ENCODE results near the gene SH3GL1.
"Not testable (repeated sequence)": the region's sequence is repeated elsewhere in the genome, so short reads cannot be mapped to it uniquely, and the experiment has no call there.

The SH3GL1 gene

GRCh38 chr19:4360641-4361151 lies 39.7 kb downstream of the SH3GL1 start:
- in situ Hi-C loops (cut with HindIII; ENCODE audit: low pct_unique_long_range_greater_than_20kb, low sequenced_read_pairs) = no loop called here
- no peak for TF ChIP-seq JUND (IDR thresholded peaks at IDR 0.05; ENCODE audit: low read depth)
- no peak for DNase-seq (ENCODE audit: low read depth in 1 of 2, low spot score in 1 of 2)

GRCh38 chr19:4360081-4360569 lies 40.2 kb downstream of the SH3GL1 start:
- in situ Hi-C loops (cut with HindIII; ENCODE audit: low pct_unique_long_range_greater_than_20kb, low sequenced_read_pairs) = no loop called here
- no peak for TF ChIP-seq JUND (IDR thresholded peaks at IDR 0.05; ENCODE audit: low read depth)

GRCh38 chr19:4359627-4360000 lies 40.7 kb downstream of the SH3GL1 start:
- in situ Hi-C loops (cut with HindIII; ENCODE audit: low pct_unique_long_range_greater_than_20kb, low sequenced_read_pairs) = no loop called here
- DNase-seq (ENCODE audit: low read depth in 1 of 2, low spot score in 1 of 2) = no peak
- TF ChIP-seq JUND (IDR thresholded peaks at IDR 0.05; ENCODE audit: low read depth) = no peak

More at GRCh38 chr19:4360081-4360569, 40.2 kb downstream of the SH3GL1 start:
- no peak for DNase-seq (ENCODE audit: low read depth in 1 of 2, low spot score in 1 of 2)

- DNase-seq (ENCODE audit: low read depth in 1 of 2, low spot score in 1 of 2) = no peak
- no peak for TF ChIP-seq JUND (IDR thresholded peaks at IDR 0.05; ENCODE audit: low read depth)
- in situ Hi-C loops (cut with HindIII; ENCODE audit: low pct_unique_long_range_greater_than_20kb, low sequenced_read_pairs) = no loop called here
Measured at GRCh38 chr19:4358709-4359626, 41.4 kb downstream of the SH3GL1 start.

- DNase-seq (ENCODE audit: low read depth in 1 of 2, low spot score in 1 of 2) = no peak
- in situ Hi-C loops (cut with HindIII; ENCODE audit: low pct_unique_long_range_greater_than_20kb, low sequenced_read_pairs) = no loop called here
- TF ChIP-seq JUND (IDR thresholded peaks at IDR 0.05; ENCODE audit: low read depth) = no peak
Measured at GRCh38 chr19:4357921-4358326, 42.4 kb downstream of the SH3GL1 start.

GRCh38 chr19:4357095-4357797 lies 43.1 kb downstream of the SH3GL1 start:
- DNase-seq (ENCODE audit: low read depth in 1 of 2, low spot score in 1 of 2) = no peak
- TF ChIP-seq JUND (IDR thresholded peaks at IDR 0.05; ENCODE audit: low read depth) = no peak
- in situ Hi-C loops (cut with HindIII; ENCODE audit: low pct_unique_long_range_greater_than_20kb, low sequenced_read_pairs) = no loop called here

GRCh38 chr19:4354897-4355296 lies 45.5 kb downstream of the SH3GL1 start:
- no peak for TF ChIP-seq JUND (IDR thresholded peaks at IDR 0.05; ENCODE audit: low read depth)
- in situ Hi-C loops (cut with HindIII; ENCODE audit: low pct_unique_long_range_greater_than_20kb, low sequenced_read_pairs) = no loop called here
- no peak for DNase-seq (ENCODE audit: low read depth in 1 of 2, low spot score in 1 of 2)

- no peak for DNase-seq (ENCODE audit: low read depth in 1 of 2, low spot score in 1 of 2)
- no peak for TF ChIP-seq JUND (IDR thresholded peaks at IDR 0.05; ENCODE audit: low read depth)
- in situ Hi-C loops (cut with HindIII; ENCODE audit: low pct_unique_long_range_greater_than_20kb, low sequenced_read_pairs) = no loop called here
Measured at GRCh38 chr19:4354282-4354681, 46.1 kb downstream of the SH3GL1 start.

GRCh38 chr19:4352701-4353121 lies 47.6 kb downstream of the SH3GL1 start:
- peak in 1 of 2 experiments; percentile 43 for DNase-seq (ENCODE audit: low read depth in 1 of 2, low spot score in 1 of 2)
- in situ Hi-C loops (cut with HindIII; ENCODE audit: low pct_unique_long_range_greater_than_20kb, low sequenced_read_pairs) = no loop called here

GRCh38 chr19:4350726-4351125 lies 49.6 kb downstream of the SH3GL1 start:
- in situ Hi-C loops (cut with HindIII; ENCODE audit: low pct_unique_long_range_greater_than_20kb, low sequenced_read_pairs) = no loop called here
- no peak for DNase-seq (ENCODE audit: low read depth in 1 of 2, low spot score in 1 of 2)

More at GRCh38 chr19:4352701-4353121, 47.6 kb downstream of the SH3GL1 start:
- TF ChIP-seq JUND (IDR thresholded peaks at IDR 0.05; ENCODE audit: low read depth) = no peak

GRCh38 chr19:4350111-4350510 lies 50.2 kb downstream of the SH3GL1 start:
- DNase-seq (ENCODE audit: low read depth in 1 of 2, low spot score in 1 of 2) = no peak
- in situ Hi-C loops (cut with HindIII; ENCODE audit: low pct_unique_long_range_greater_than_20kb, low sequenced_read_pairs) = no loop called here

More at GRCh38 chr19:4350726-4351125, 49.6 kb downstream of the SH3GL1 start:
- no peak for TF ChIP-seq JUND (IDR thresholded peaks at IDR 0.05; ENCODE audit: low read depth)

GRCh38 chr19:4349225-4349624 lies 51.1 kb downstream of the SH3GL1 start:
- DNase-seq (ENCODE audit: low read depth in 1 of 2, low spot score in 1 of 2); in situ Hi-C loops (cut with HindIII; ENCODE audit: low pct_unique_long_range_greater_than_20kb, low sequenced_read_pairs): not testable (repeated sequence)

More at GRCh38 chr19:4350111-4350510, 50.2 kb downstream of the SH3GL1 start:
- TF ChIP-seq JUND (IDR thresholded peaks at IDR 0.05; ENCODE audit: low read depth) = no peak

GRCh38 chr19:4347521-4347920 lies 52.8 kb downstream of the SH3GL1 start:
- in situ Hi-C loops (cut with HindIII; ENCODE audit: low pct_unique_long_range_greater_than_20kb, low sequenced_read_pairs) = no loop called here
- TF ChIP-seq JUND (IDR thresholded peaks at IDR 0.05; ENCODE audit: low read depth) = no peak
- no peak for DNase-seq (ENCODE audit: low read depth in 1 of 2, low spot score in 1 of 2)
